ENCODE results near the gene POLG.
A peak's percentile ranks its signal among the peaks of the same experiment; 100 is the strongest.

The POLG gene

GRCh38 chr15:89353991-89354390 lies 19.4 kb upstream of the POLG start:
- H2AK5ac ChIP-seq (ENCODE audit: low read length, severe bottlenecking) = no peak overlapping the region
- no peak overlapping the region for H3K14ac ChIP-seq (ENCODE audit: low read length in 2 of 2)
- H3K4me3 ChIP-seq (ENCODE audit: insufficient read depth in 1 of 2, low read depth in 1 of 2, low read length in 2 of 2) = no peak overlapping the region
- H3K27ac ChIP-seq (ENCODE audit: low read length, poor library complexity, severe bottlenecking) = no peak overlapping the region
- H4K91ac ChIP-seq (ENCODE audit: low read length) = no peak overlapping the region
- 50% methylated on average over 1 of the region's 2 CpGs for WGBS
- no peak overlapping the region for H3K18ac ChIP-seq (ENCODE audit: low read depth in 1 of 2, low read length in 2 of 2)
- H3K36me3 ChIP-seq (ENCODE audit: control insufficient read depth in 1 of 2, insufficient read depth in 2 of 2, low read depth in 1 of 2, low read length in 2 of 2) = no peaks in the 10 kb centered on the region
- H2BK120ac ChIP-seq (ENCODE audit: low read depth, low read length) = no peak overlapping the region
- peaks cover 73 to 81% of the 10 kb centered on the region in 2 experiments for H3K27me3 ChIP-seq (ENCODE audit: control insufficient read depth in 1 of 2, insufficient read depth in 1 of 2, low read length in 2 of 2)
- H2AFZ ChIP-seq (ENCODE audit: low read depth, low read length) = no peak overlapping the region
- no peaks in the 10 kb centered on the region for H3K79me1 ChIP-seq (replicated peaks; ENCODE audit: low read length, poor library complexity, severe bottlenecking)
- H3K4me1 ChIP-seq (ENCODE audit: control insufficient read depth, insufficient read depth, low read depth, low read length) = peaks cover under 1% of the 10 kb centered on the region
- H3K9me3 ChIP-seq (ENCODE audit: control insufficient read depth, low read length) = no peaks in the 10 kb centered on the region
- H2BK5ac ChIP-seq (ENCODE audit: low read depth, low read length, poor library complexity, severe bottlenecking) = no peak overlapping the region
- no peak overlapping the region for H4K8ac ChIP-seq (ENCODE audit: low read length)
- no peak overlapping the region for H2BK12ac ChIP-seq (ENCODE audit: low read length in 2 of 2)
- no peak overlapping the region for H3K23ac ChIP-seq (ENCODE audit: low read length in 2 of 2)
- H3K9ac ChIP-seq (ENCODE audit: low read length) = no peak overlapping the region
- DNase-seq = no peak
- H2BK15ac ChIP-seq (ENCODE audit: low read depth, poor library complexity, severe bottlenecking) = no peak overlapping the region
- no peak overlapping the region for H3K4ac ChIP-seq (ENCODE audit: low read depth in 1 of 2, low read length in 2 of 2)
- no peak overlapping the region for H3K4me2 ChIP-seq (ENCODE audit: low read length, poor library complexity, severe bottlenecking)

GRCh38 chr15:89352476-89352875 lies 17.9 kb upstream of the POLG start:
- H3K9ac ChIP-seq (ENCODE audit: low read length) = no peak overlapping the region
- H3K36me3 ChIP-seq (ENCODE audit: control insufficient read depth in 1 of 2, insufficient read depth in 2 of 2, low read depth in 1 of 2, low read length in 2 of 2) = no peaks in the 10 kb centered on the region
- H3K4me3 ChIP-seq (ENCODE audit: insufficient read depth in 1 of 2, low read depth in 1 of 2, low read length in 2 of 2) = no peak overlapping the region
- DNase-seq = no peak
- no peak overlapping the region for H3K14ac ChIP-seq (ENCODE audit: low read length in 2 of 2)
- no peak overlapping the region for H2BK12ac ChIP-seq (ENCODE audit: low read length in 2 of 2)
- no peak overlapping the region for H3K27ac ChIP-seq (ENCODE audit: low read length, poor library complexity, severe bottlenecking)
- no peak overlapping the region for H3K23ac ChIP-seq (ENCODE audit: low read length in 2 of 2)
- WGBS = 58% methylated on average over 2 of the region's 4 CpGs
- no peak overlapping the region for H2BK5ac ChIP-seq (ENCODE audit: low read depth, low read length, poor library complexity, severe bottlenecking)
- no peak overlapping the region for H3K18ac ChIP-seq (ENCODE audit: low read depth in 1 of 2, low read length in 2 of 2)
- peaks cover 73 to 84% of the 10 kb centered on the region in 2 experiments for H3K27me3 ChIP-seq (ENCODE audit: control insufficient read depth in 1 of 2, insufficient read depth in 1 of 2, low read length in 2 of 2)
- H3K4me1 ChIP-seq (ENCODE audit: control insufficient read depth, insufficient read depth, low read depth, low read length) = no peaks in the 10 kb centered on the region
- H4K91ac ChIP-seq (ENCODE audit: low read length) = no peak overlapping the region
- no peaks in the 10 kb centered on the region for H3K9me3 ChIP-seq (ENCODE audit: control insufficient read depth, low read length)
- H4K8ac ChIP-seq (ENCODE audit: low read length) = no peak overlapping the region
- no peak overlapping the region for H3K4ac ChIP-seq (ENCODE audit: low read depth in 1 of 2, low read length in 2 of 2)
- no peak overlapping the region for H2AFZ ChIP-seq (ENCODE audit: low read depth, low read length)
- no peak overlapping the region for H3K4me2 ChIP-seq (ENCODE audit: low read length, poor library complexity, severe bottlenecking)
- no peak overlapping the region for H2AK5ac ChIP-seq (ENCODE audit: low read length, severe bottlenecking)
- H2BK15ac ChIP-seq (ENCODE audit: low read depth, poor library complexity, severe bottlenecking) = no peak overlapping the region
- H3K79me1 ChIP-seq (replicated peaks; ENCODE audit: low read length, poor library complexity, severe bottlenecking) = no peaks in the 10 kb centered on the region
- no peak overlapping the region for H2BK120ac ChIP-seq (ENCODE audit: low read depth, low read length)

GRCh38 chr15:89349206-89349558 lies 14.6 kb upstream of the POLG start:
- H3K23ac ChIP-seq (ENCODE audit: low read length in 2 of 2) = peak overlapping the region in 1 of 2 experiments; percentile 91
- H3K27ac ChIP-seq (ENCODE audit: low read length, poor library complexity, severe bottlenecking) = no peak overlapping the region
- DNase-seq = no peak
- no peak overlapping the region for H4K91ac ChIP-seq (ENCODE audit: low read length)
- H3K4me2 ChIP-seq (ENCODE audit: low read length, poor library complexity, severe bottlenecking) = no peak overlapping the region
- H3K14ac ChIP-seq (ENCODE audit: low read length in 2 of 2) = no peak overlapping the region
- peaks cover 4% of the 10 kb centered on the region for H3K9me3 ChIP-seq (ENCODE audit: control insufficient read depth, low read length)
- H2AFZ ChIP-seq (ENCODE audit: low read depth, low read length) = no peak overlapping the region
- H2BK12ac ChIP-seq (ENCODE audit: low read length in 2 of 2) = no peak overlapping the region
- peaks cover 65 to 86% of the 10 kb centered on the region in 2 experiments for H3K27me3 ChIP-seq (ENCODE audit: control insufficient read depth in 1 of 2, insufficient read depth in 1 of 2, low read length in 2 of 2)
- no peak overlapping the region for H3K4me3 ChIP-seq (ENCODE audit: insufficient read depth in 1 of 2, low read depth in 1 of 2, low read length in 2 of 2)
- no peak overlapping the region for H2BK5ac ChIP-seq (ENCODE audit: low read depth, low read length, poor library complexity, severe bottlenecking)
- no peaks in the 10 kb centered on the region for H3K4me1 ChIP-seq (ENCODE audit: control insufficient read depth, insufficient read depth, low read depth, low read length)
- no peak overlapping the region for H2BK120ac ChIP-seq (ENCODE audit: low read depth, low read length)
- 85% methylated on average over 5 of the region's 5 CpGs for WGBS
- no peak overlapping the region for H2AK5ac ChIP-seq (ENCODE audit: low read length, severe bottlenecking)
- no peak overlapping the region for H3K9ac ChIP-seq (ENCODE audit: low read length)
- no peak overlapping the region for H3K18ac ChIP-seq (ENCODE audit: low read depth in 1 of 2, low read length in 2 of 2)
- no peak overlapping the region for H3K4ac ChIP-seq (ENCODE audit: low read depth in 1 of 2, low read length in 2 of 2)
- no peak overlapping the region for H2BK15ac ChIP-seq (ENCODE audit: low read depth, poor library complexity, severe bottlenecking)
- H3K36me3 ChIP-seq (ENCODE audit: control insufficient read depth in 1 of 2, insufficient read depth in 2 of 2, low read depth in 1 of 2, low read length in 2 of 2) = no peaks in the 10 kb centered on the region
- no peak overlapping the region for H4K8ac ChIP-seq (ENCODE audit: low read length)
- H3K79me1 ChIP-seq (replicated peaks; ENCODE audit: low read length, poor library complexity, severe bottlenecking) = no peaks in the 10 kb centered on the region

GRCh38 chr15:89346516-89347231 lies 12.1 kb upstream of the POLG start:
- Histone ChIP-seq H2AK5ac (ENCODE audit: low read length, severe bottlenecking) (no peak overlapping the region), H3K14ac (ENCODE audit: low read length in 2 of 2) (no peak overlapping the region), H2BK12ac (ENCODE audit: low read length in 2 of 2) (no peak overlapping the region), H3K27me3 (ENCODE audit: control insufficient read depth in 1 of 2, insufficient read depth in 1 of 2, low read length in 2 of 2) (peaks cover 56 to 81% of the 10 kb centered on the region in 2 experiments), H2AFZ (ENCODE audit: low read depth, low read length) (no peak overlapping the region), H3K36me3 (ENCODE audit: control insufficient read depth in 1 of 2, insufficient read depth in 2 of 2, low read depth in 1 of 2, low read length in 2 of 2) (no peaks in the 10 kb centered on the region), H3K79me1 (replicated peaks; ENCODE audit: low read length, poor library complexity, severe bottlenecking) (no peaks in the 10 kb centered on the region), H3K9me3 (ENCODE audit: control insufficient read depth, low read length) (peaks cover 4% of the 10 kb centered on the region), H3K23ac (ENCODE audit: low read length in 2 of 2) (no peak overlapping the region), H3K9ac (ENCODE audit: low read length) (no peak overlapping the region), H3K4ac (ENCODE audit: low read depth in 1 of 2, low read length in 2 of 2) (no peak overlapping the region), H3K27ac (ENCODE audit: low read length, poor library complexity, severe bottlenecking) (no peak overlapping the region), H3K18ac (ENCODE audit: low read depth in 1 of 2, low read length in 2 of 2) (no peak overlapping the region), H4K8ac (ENCODE audit: low read length) (no peak overlapping the region), H2BK120ac (ENCODE audit: low read depth, low read length) (no peak overlapping the region), H2BK5ac (ENCODE audit: low read depth, low read length, poor library complexity, severe bottlenecking) (no peak overlapping the region), H4K91ac (ENCODE audit: low read length) (no peak overlapping the region), H3K4me2 (ENCODE audit: low read length, poor library complexity, severe bottlenecking) (no peak overlapping the region), H3K4me1 (ENCODE audit: control insufficient read depth, insufficient read depth, low read depth, low read length) (no peaks in the 10 kb centered on the region), H3K4me3 (ENCODE audit: insufficient read depth in 1 of 2, low read depth in 1 of 2, low read length in 2 of 2) (no peak overlapping the region), H2BK15ac (ENCODE audit: low read depth, poor library complexity, severe bottlenecking) (no peak overlapping the region)
- DNase-seq = no peak
- WGBS = 49% methylated on average over 10 of the region's 10 CpGs
